ENCODE data around the gene HDLBP.

DNA sequence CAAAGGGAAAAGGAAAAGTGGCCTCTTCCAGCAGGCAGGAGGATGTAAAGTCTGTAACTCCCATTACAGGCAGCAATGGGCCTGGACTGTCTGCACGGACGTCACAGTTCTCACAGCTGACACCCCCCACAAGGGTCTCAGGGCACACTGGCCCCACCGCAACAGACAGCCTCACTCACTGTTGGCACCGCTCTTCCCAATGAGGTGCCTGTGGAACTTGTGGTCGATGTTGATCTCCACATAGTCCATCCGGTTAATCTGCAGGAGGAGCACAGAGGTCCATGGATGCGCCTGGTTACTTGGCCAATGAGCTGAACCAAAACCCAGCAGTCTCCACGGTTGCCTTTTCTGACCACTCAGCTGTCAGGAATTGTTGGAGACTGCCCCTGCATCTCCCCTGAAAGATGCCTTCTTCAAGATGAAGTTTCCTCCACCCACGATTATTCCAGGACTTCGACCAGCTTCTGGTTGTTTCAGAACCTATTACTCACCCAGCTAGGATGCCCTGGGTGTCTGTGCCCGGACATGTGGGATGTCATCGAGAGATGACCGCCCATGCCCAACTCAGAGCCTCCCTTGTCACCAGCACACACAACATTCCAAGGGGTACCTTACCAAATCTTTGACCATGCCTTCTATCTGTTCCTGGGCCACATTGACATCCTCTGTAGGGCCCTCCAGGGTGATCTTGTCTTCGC lies 62.5 kb downstream of the HDLBP start:
- no peak for TF ChIP-seq CTCF (IDR thresholded peaks at IDR 0.05; ENCODE audit: low read depth, low read length)
- no peak for TF ChIP-seq EZH2phosphoT487 (IDR thresholded peaks at IDR 0.05; ENCODE audit: low read depth)

All from OCI-LY3 (cell line).